ENCODE measurements around the gene WWOX. TPM values are rescaled to one million over a fixed set of nuclear protein-coding genes. Genes with fewer than 3 reads are reported as not detected.

Gene WWOX
- total and polyA plus RNA-seq, 4 experiments from 2014 or later: 10.4 to 23.1 (median 17.5) TPM

GRCh38 chr16:78764478-78764877 is 665.0 kb downstream of the WWOX start:
- Mint-ChIP-seq H3K36me3 (no peaks in the 10 kb centered on the region), H3K4me3 (no peak overlapping the region), H3K4me1 (peaks cover 8 to 21% (median 13%) of the 10 kb centered on the region in 4 donors), H3K9me3 (no peaks in the 10 kb centered on the region), H3K27me3 (no peaks in the 10 kb centered on the region), H3K27ac (peak overlapping the region in 1 of 7 donors; percentile 37)
- Histone ChIP-seq H3K4me1 (ENCODE audit: insufficient read depth, low read length) (peaks cover 12% of the 10 kb centered on the region), H3K36me3 (ENCODE audit: insufficient read depth, low read length) (no peaks in the 10 kb centered on the region), H3K4me3 (ENCODE audit: low read length in 2 of 2) (no peak overlapping the region), H3K27ac (ENCODE audit: low read depth, low read length) (no peak overlapping the region), H3K9me3 (ENCODE audit: control insufficient read depth in 1 of 2, low read length in 2 of 2) (no peaks in the 10 kb centered on the region), H3K27me3 (ENCODE audit: insufficient read depth, low read length) (no peaks in the 10 kb centered on the region)
- ChIA-PET POLR2A (ENCODE audit: partially characterized antibody) (no interaction called here), CTCF (ENCODE audit: partially characterized antibody) (no interaction called here)
- no peak for DNase-seq
- intact Hi-C loops (cut with micrococcal nuclease): no loop called here

- Mint-ChIP-seq H3K9me3 (no peaks in the 10 kb centered on the region), H3K27me3 (peaks cover 0 to 2% of the 10 kb centered on the region in 2 donors), H3K36me3 (no peaks in the 10 kb centered on the region), H3K27ac (peak overlapping the region; percentile 15 to 93 (median 74)), H3K4me1 (peaks cover 16 to 28% (median 20%) of the 10 kb centered on the region in 4 donors), H3K4me3 (peak overlapping the region; percentile 73 to 84 (median 82))
- H3K9me3 ChIP-seq (ENCODE audit: control insufficient read depth in 1 of 2, low read length in 2 of 2): no peaks in the 10 kb centered on the region
- CTCF ChIA-PET (ENCODE audit: partially characterized antibody): interaction anchor here (0.7 to 6.3 kb wide), 6 partner anchors 20 to 833 kb away, joined by 3 to 51 read pairs (median 8); partner anchors contain the start of gene MAF
- peaks cover 24% of the 10 kb centered on the region for H3K4me1 ChIP-seq (ENCODE audit: insufficient read depth, low read length)
- DNase-seq: no peak
- POLR2A ChIA-PET (ENCODE audit: partially characterized antibody): interaction anchor here (0.6 to 1.4 kb wide), 9 partner anchors 8 to 832 kb away, joined by 3 to 11 read pairs (median 5); partner anchors contain the start of gene MAF
- no peaks in the 10 kb centered on the region for H3K36me3 ChIP-seq (ENCODE audit: insufficient read depth, low read length)
- no peak overlapping the region for H3K27ac ChIP-seq (ENCODE audit: low read depth, low read length)
- peak overlapping the region; percentile 38 to 57 for H3K4me3 ChIP-seq (ENCODE audit: low read length in 2 of 2)
- H3K27me3 ChIP-seq (ENCODE audit: insufficient read depth, low read length): no peaks in the 10 kb centered on the region
- intact Hi-C loops (cut with micrococcal nuclease): no loop called here
These were observed 668.8 kb downstream of the WWOX start for GRCh38 chr16:78768226-78768625.

DNA sequence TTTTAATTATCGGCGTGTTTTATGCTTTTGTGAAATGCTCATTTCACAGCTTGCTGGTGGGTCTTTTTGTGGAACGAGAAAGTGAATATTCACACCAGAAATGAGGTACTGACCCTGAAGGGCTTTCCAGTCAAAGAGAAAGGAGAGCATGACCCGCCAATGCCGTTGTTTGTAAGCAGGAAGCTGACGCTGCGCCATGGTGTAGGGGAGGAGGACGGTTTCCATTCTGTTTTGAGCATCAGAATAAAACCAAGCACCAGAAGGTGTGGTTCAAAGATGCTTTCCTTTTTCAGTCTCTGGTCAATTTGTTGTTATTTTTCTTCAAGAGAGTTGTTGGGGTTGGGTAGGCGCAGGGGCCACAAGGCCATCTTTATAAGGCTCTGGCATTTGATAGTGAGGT is 669.3 kb downstream of the WWOX start:
- Mint-ChIP-seq H3K36me3 (no peaks in the 10 kb centered on the region), H3K4me3 (peak overlapping the region; percentile 73 to 84 (median 82)), H3K4me1 (peaks cover 16 to 32% (median 20%) of the 10 kb centered on the region in 4 donors), H3K27ac (peak overlapping the region; percentile 60 to 93 (median 82)), H3K9me3 (no peaks in the 10 kb centered on the region), H3K27me3 (peaks cover 0 to 2% of the 10 kb centered on the region in 2 donors)
- Histone ChIP-seq H3K27ac (ENCODE audit: low read depth, low read length) (no peak overlapping the region), H3K27me3 (ENCODE audit: insufficient read depth, low read length) (no peaks in the 10 kb centered on the region), H3K4me1 (ENCODE audit: insufficient read depth, low read length) (peaks cover 24% of the 10 kb centered on the region), H3K4me3 (ENCODE audit: low read length in 2 of 2) (peak overlapping the region; percentile 38 to 57), H3K9me3 (ENCODE audit: control insufficient read depth in 1 of 2, low read length in 2 of 2) (no peaks in the 10 kb centered on the region), H3K36me3 (ENCODE audit: insufficient read depth, low read length) (no peaks in the 10 kb centered on the region)
- CTCF ChIA-PET (ENCODE audit: partially characterized antibody): interaction anchor here (0.7 to 6.3 kb wide), 6 partner anchors 21 to 833 kb away, joined by 3 to 51 read pairs (median 8); partner anchors contain the start of gene MAF
- intact Hi-C loops (cut with micrococcal nuclease): no loop called here
- POLR2A ChIA-PET (ENCODE audit: partially characterized antibody): interaction anchor here (0.6 to 1.4 kb wide), 7 partner anchors 8 to 832 kb away, joined by 3 to 11 read pairs (median 6); partner anchors contain the start of gene MAF
- DNase-seq: peak; percentile 20 to 50 (median 37)

DNA sequence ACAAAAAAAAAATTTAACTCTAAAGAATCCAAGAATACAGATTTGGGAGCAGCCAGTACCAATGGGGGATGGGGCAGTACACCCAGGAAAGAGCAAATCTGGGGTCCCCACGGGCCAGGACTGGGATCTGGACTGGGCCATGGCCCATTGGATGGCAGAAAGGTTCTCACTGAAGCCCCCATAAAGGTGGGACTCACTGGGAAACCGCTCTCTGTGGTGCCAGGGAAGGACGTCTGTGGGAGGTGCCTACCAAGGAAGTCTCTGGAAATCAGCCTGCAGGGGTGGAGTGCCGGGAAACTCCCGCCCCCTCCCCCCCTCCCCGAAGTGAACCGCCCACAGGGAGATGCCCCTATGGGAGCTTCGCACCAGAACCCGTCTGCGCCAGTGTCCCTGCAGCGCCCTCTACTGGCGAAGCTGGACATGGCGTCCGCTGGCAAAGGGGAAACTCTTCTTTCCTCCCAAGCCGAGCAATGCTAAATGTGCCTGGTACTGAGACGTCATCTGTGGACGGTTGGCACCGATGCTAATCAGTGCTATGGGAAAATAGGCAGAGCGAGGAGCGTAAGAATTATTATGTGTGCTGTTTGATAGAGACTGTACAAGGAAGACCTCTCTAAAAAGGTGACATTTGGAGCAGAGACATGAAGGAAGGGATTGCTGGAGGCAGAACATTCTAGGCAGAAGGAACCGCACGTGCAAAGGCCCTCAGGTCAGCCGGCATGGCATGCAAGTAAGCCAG is 671.1 kb downstream of the WWOX start:
- Mint-ChIP-seq H3K36me3 (no peaks in the 10 kb centered on the region), H3K9me3 (no peaks in the 10 kb centered on the region), H3K27ac (peak overlapping the region; percentile 5 to 83 (median 31)), H3K4me3 (peak overlapping the region in 3 of 8 donors; percentile 4 to 48 (median 33)), H3K4me1 (peaks cover 17 to 30% (median 21%) of the 10 kb centered on the region in 4 donors), H3K27me3 (peaks cover 0 to 2% of the 10 kb centered on the region in 2 donors)
- CTCF ChIA-PET (ENCODE audit: partially characterized antibody): interaction anchor here (0.6 to 6.3 kb wide), 33 partner anchors 8 to 833 kb away, joined by 3 to 64 read pairs (median 3); partner anchors contain the start of gene MAF
- Histone ChIP-seq H3K4me3 (ENCODE audit: low read length in 2 of 2) (no peak overlapping the region), H3K9me3 (ENCODE audit: control insufficient read depth in 1 of 2, low read length in 2 of 2) (no peaks in the 10 kb centered on the region), H3K4me1 (ENCODE audit: insufficient read depth, low read length) (peaks cover 24% of the 10 kb centered on the region), H3K36me3 (ENCODE audit: insufficient read depth, low read length) (no peaks in the 10 kb centered on the region), H3K27ac (ENCODE audit: low read depth, low read length) (no peak overlapping the region), H3K27me3 (ENCODE audit: insufficient read depth, low read length) (no peaks in the 10 kb centered on the region)
- DNase-seq: peak; percentile 73 to 80 (median 77)
- intact Hi-C loops (cut with micrococcal nuclease): loop anchor here (1.0 kb wide), 6 partner anchors 28 to 832 kb away; no protein-coding TSS in a partner anchor
- POLR2A ChIA-PET (ENCODE audit: partially characterized antibody): interaction anchor here (1.5 to 2.3 kb wide), 7 partner anchors 8 to 831 kb away, joined by 3 to 17 read pairs (median 5); partner anchors contain the start of gene MAF

- Mint-ChIP-seq H3K9me3 (peaks cover 0 to 4% (median 0%) of the 10 kb centered on the region in 8 donors), H3K4me1 (peaks cover 19 to 23% (median 20%) of the 10 kb centered on the region in 4 donors), H3K27me3 (peaks cover 7 to 8% of the 10 kb centered on the region in 2 donors), H3K4me3 (peak overlapping the region in 2 of 8 donors; percentile 12 to 13), H3K27ac (no peak overlapping the region), H3K36me3 (peaks cover 0 to under 1% of the 10 kb centered on the region in 2 donors)
- ChIA-PET CTCF (ENCODE audit: partially characterized antibody) (interaction anchor here (0.8 to 6.3 kb wide), 3 partner anchors 67 to 271 kb away, joined by 3 to 64 read pairs (median 51); no protein-coding TSS in a partner anchor), POLR2A (ENCODE audit: partially characterized antibody) (interaction anchor here (0.9 kb wide), 1 partner anchor 828 kb away, joined by 3 read pairs; no protein-coding TSS in a partner anchor)
- intact Hi-C loops (cut with micrococcal nuclease): no loop called here
- no peak overlapping the region for H3K27ac ChIP-seq (ENCODE audit: low read depth, low read length)
- H3K4me1 ChIP-seq (ENCODE audit: insufficient read depth, low read length): peaks cover 26% of the 10 kb centered on the region
- no peak overlapping the region for H3K4me3 ChIP-seq (ENCODE audit: low read length in 2 of 2)
- DNase-seq: no peak
- H3K9me3 ChIP-seq (ENCODE audit: control insufficient read depth in 1 of 2, low read length in 2 of 2): no peaks in the 10 kb centered on the region
- H3K27me3 ChIP-seq (ENCODE audit: insufficient read depth, low read length): no peaks in the 10 kb centered on the region
- H3K36me3 ChIP-seq (ENCODE audit: insufficient read depth, low read length): no peaks in the 10 kb centered on the region
These were observed 673.8 kb downstream of the WWOX start for GRCh38 chr16:78773291-78773702.

GRCh38 chr16:78773706-78774105 is 674.3 kb downstream of the WWOX start:
- POLR2A ChIA-PET (ENCODE audit: partially characterized antibody): interaction anchor here (0.9 kb wide), 1 partner anchor 827 kb away, joined by 3 read pairs; no protein-coding TSS in a partner anchor
- no peaks in the 10 kb centered on the region for H3K27me3 ChIP-seq (ENCODE audit: insufficient read depth, low read length)
- no peaks in the 10 kb centered on the region for H3K36me3 ChIP-seq (ENCODE audit: insufficient read depth, low read length)
- H3K4me3 Mint-ChIP-seq: peak overlapping the region in 2 of 8 donors; percentile 12 to 13
- H3K36me3 Mint-ChIP-seq: peaks cover 0 to 4% of the 10 kb centered on the region in 2 donors
- H3K4me3 ChIP-seq (ENCODE audit: low read length in 2 of 2): no peak overlapping the region
- intact Hi-C loops (cut with micrococcal nuclease): no loop called here
- CTCF ChIA-PET (ENCODE audit: partially characterized antibody): interaction anchor here (0.8 to 6.3 kb wide), 3 partner anchors 68 to 271 kb away, joined by 3 to 64 read pairs (median 51); no protein-coding TSS in a partner anchor
- H3K4me1 Mint-ChIP-seq: peaks cover 19 to 26% (median 21%) of the 10 kb centered on the region in 4 donors
- H3K4me1 ChIP-seq (ENCODE audit: insufficient read depth, low read length): peaks cover 26% of the 10 kb centered on the region
- peaks cover 0 to 4% (median 0%) of the 10 kb centered on the region in 8 donors for H3K9me3 Mint-ChIP-seq
- H3K27ac ChIP-seq (ENCODE audit: low read depth, low read length): no peak overlapping the region
- H3K27ac Mint-ChIP-seq: no peak overlapping the region
- H3K27me3 Mint-ChIP-seq: peaks cover 8 to 10% of the 10 kb centered on the region in 2 donors
- no peak for DNase-seq
- H3K9me3 ChIP-seq (ENCODE audit: control insufficient read depth in 1 of 2, low read length in 2 of 2): no peaks in the 10 kb centered on the region

DNA sequence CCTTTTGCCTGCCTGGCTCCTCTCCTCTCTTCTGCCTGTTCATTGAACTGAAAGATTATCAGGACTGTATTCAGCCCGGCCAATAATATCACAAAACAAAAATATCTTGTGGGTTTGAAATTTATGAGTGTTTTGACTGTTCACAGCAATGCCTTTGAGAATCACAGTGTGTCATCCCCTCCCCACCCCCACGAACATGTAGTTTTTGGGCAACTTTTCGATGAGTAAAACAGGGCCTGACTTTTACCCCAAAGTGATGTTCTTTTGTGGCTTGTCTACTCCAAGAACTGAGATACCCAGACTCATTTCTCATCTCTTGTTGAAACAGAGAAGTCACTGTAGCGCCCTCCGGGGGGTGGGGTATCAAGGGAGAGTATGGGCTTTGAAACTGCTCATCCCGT is 675.7 kb downstream of the WWOX start:
- H3K9me3 Mint-ChIP-seq: peaks cover 0 to 6% (median 0%) of the 10 kb centered on the region in 8 donors
- intact Hi-C loops (cut with micrococcal nuclease): no loop called here
- no peak overlapping the region for H3K27ac Mint-ChIP-seq
- peaks cover 8 to 10% of the 10 kb centered on the region in 2 donors for H3K27me3 Mint-ChIP-seq
- peaks cover 0 to 4% of the 10 kb centered on the region in 2 donors for H3K36me3 Mint-ChIP-seq
- POLR2A ChIA-PET (ENCODE audit: partially characterized antibody): no interaction called here
- no peak for DNase-seq
- Histone ChIP-seq H3K27me3 (ENCODE audit: insufficient read depth, low read length) (no peaks in the 10 kb centered on the region), H3K27ac (ENCODE audit: low read depth, low read length) (no peak overlapping the region), H3K4me3 (ENCODE audit: low read length in 2 of 2) (no peak overlapping the region), H3K9me3 (ENCODE audit: control insufficient read depth in 1 of 2, low read length in 2 of 2) (no peaks in the 10 kb centered on the region), H3K4me1 (ENCODE audit: insufficient read depth, low read length) (peaks cover 19% of the 10 kb centered on the region), H3K36me3 (ENCODE audit: insufficient read depth, low read length) (no peaks in the 10 kb centered on the region)
- CTCF ChIA-PET (ENCODE audit: partially characterized antibody): no interaction called here
- H3K4me3 Mint-ChIP-seq: no peak overlapping the region
- peaks cover 14 to 23% (median 18%) of the 10 kb centered on the region in 4 donors for H3K4me1 Mint-ChIP-seq
